Neural progenitor cell (in vitro differentiated cells): ENCODE results near the gene IL17D.

Source experiments
- EZH2 ChIP-seq: fragments of 200-600 bp; sonication (generic); IDR thresholded peaks from 2 replicates; pipeline ENCODE4 v1.6.1; 2017; ENCODE audit warnings: antibody characterized with exemption, mild to moderate bottlenecking, moderate library complexity
- EZH2phosphoT487 ChIP-seq: fragments of 200-600 bp; sonication (generic); IDR thresholded peaks from 2 replicates; pipeline ENCODE4 v1.6.1; 2017; ENCODE audit warnings: antibody characterized with exemption
- TF ChIP-seq, protein P1 (sequence below): fragments of 200-600 bp; sonication (generic); IDR thresholded peaks from 2 replicates; pipeline ENCODE4 v1.5.1; 2017; ENCODE audit warnings: antibody characterized with exemption, mild to moderate bottlenecking

DNA sequence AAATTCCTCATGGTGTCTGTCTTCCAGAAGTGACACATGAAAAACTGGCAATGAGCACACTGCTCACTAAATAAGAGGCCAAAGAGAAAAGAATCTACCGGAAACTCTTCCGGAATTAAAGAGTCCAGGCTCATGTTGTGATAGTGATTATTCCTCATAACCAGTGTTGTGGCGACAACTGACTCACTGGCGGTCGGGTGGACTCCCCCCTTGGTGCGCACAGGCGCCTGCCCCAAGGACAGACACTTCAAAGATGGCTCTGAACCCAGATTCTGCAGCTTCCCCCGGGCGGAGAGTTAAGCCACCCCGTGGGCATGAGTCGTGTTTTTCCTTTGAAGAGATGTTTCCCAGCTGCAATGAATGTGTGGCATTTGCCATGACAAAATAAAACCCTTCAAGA is 10.3 kb downstream of the IL17D start:
- TF ChIP-seq, protein P1, sequence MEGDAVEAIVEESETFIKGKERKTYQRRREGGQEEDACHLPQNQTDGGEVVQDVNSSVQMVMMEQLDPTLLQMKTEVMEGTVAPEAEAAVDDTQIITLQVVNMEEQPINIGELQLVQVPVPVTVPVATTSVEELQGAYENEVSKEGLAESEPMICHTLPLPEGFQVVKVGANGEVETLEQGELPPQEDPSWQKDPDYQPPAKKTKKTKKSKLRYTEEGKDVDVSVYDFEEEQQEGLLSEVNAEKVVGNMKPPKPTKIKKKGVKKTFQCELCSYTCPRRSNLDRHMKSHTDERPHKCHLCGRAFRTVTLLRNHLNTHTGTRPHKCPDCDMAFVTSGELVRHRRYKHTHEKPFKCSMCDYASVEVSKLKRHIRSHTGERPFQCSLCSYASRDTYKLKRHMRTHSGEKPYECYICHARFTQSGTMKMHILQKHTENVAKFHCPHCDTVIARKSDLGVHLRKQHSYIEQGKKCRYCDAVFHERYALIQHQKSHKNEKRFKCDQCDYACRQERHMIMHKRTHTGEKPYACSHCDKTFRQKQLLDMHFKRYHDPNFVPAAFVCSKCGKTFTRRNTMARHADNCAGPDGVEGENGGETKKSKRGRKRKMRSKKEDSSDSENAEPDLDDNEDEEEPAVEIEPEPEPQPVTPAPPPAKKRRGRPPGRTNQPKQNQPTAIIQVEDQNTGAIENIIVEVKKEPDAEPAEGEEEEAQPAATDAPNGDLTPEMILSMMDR = no peak
- TF ChIP-seq EZH2 (no peak), EZH2phosphoT487 (no peak)
